NB4 (cell line): ENCODE measurements around the gene SRRM2.

ENCODE experiments used
- DNase-seq: peaks from one replicate; pipeline ENCODE4 v3.0.0; 2010; ENCODE audit warnings: low read depth
- H3K4me3 ChIP-seq: one replicate; pipeline ENCODE4 v1.5.1; 2011; ENCODE audit warnings: mild to moderate bottlenecking, low read depth, low read length, moderate library complexity
- CTCF ChIP-seq: IDR thresholded peaks from one replicate; pipeline ENCODE4 v1.5.1; 2012; ENCODE audit warnings: low read depth, low read length
- MAX ChIP-seq: IDR thresholded peaks from 2 replicates; pipeline ENCODE4 v1.6.1; 2011; ENCODE audit warnings: low read depth, low read length
- MYC ChIP-seq: IDR thresholded peaks from 2 replicates; pipeline ENCODE4 v1.6.1; 2011; ENCODE audit warnings: low read depth, low read length
- POLR2A ChIP-seq: IDR thresholded peaks from 2 replicates; pipeline ENCODE4 v1.6.1; 2011; ENCODE audit warnings: mild to moderate bottlenecking; ENCODE audit not compliant: insufficient read length; ENCODE audit errors: extremely low read depth

SRRM2 gene

GRCh38 chr16:2763173-2763572, 10.7 kb downstream of the SRRM2 start:
- no peak for TF ChIP-seq MAX
- TF ChIP-seq CTCF, result no peak
- TF ChIP-seq POLR2A, result no peak
- TF ChIP-seq MYC, result no peak
- H3K4me3 ChIP-seq, result no peak overlapping the region
- DNase-seq, result no peak

GRCh38 chr16:2764718-2765117, 12.3 kb downstream of the SRRM2 start:
- DNase-seq, result no peak
- H3K4me3 ChIP-seq, result no peak overlapping the region
- TF ChIP-seq POLR2A (no peak), MAX (no peak), MYC (no peak), CTCF (no peak)

GRCh38 chr16:2765462-2766404, 13.3 kb downstream of the SRRM2 start:
- TF ChIP-seq MYC (no peak), POLR2A (no peak), MAX (no peak), CTCF (no peak)
- H3K4me3 ChIP-seq, result no peak overlapping the region
- DNase-seq, result no peak

GRCh38 chr16:2766430-2767139, 14.1 kb downstream of the SRRM2 start:
- TF ChIP-seq CTCF (no peak), MAX (no peak), POLR2A (no peak), MYC (no peak)
- DNase-seq, result no peak

GRCh38 chr16:2767140-2767731, 14.8 kb downstream of the SRRM2 start:
- DNase-seq, result no peak
- no peak overlapping the region for H3K4me3 ChIP-seq
- TF ChIP-seq CTCF (no peak), MYC (no peak), POLR2A (no peak), MAX (no peak)

More at GRCh38 chr16:2766430-2767139, 14.1 kb downstream of the SRRM2 start:
- no peak overlapping the region for H3K4me3 ChIP-seq
